Measurements from ENCODE around the gene CACNA2D2. TPM values are rescaled to one million over a fixed set of nuclear protein-coding genes. Genes with fewer than 3 reads are reported as not detected.
A peak's percentile ranks its signal among the peaks of the same experiment; 100 is the strongest.

CACNA2D2 gene
- total and polyA plus RNA-seq, 2 of the 13 experiments (the other 11 are each of a cell fraction or from before 2014, with no cell fraction given): not detected

- in situ Hi-C loops (cut with HindIII; ENCODE audit: extremely low pct_ligation_motif_present, low pct_unique_long_range_greater_than_20kb): no loop called here
- H3K36me3 ChIP-seq (replicated peaks in 1 of 2; ENCODE audit: control insufficient read depth in 1 of 2, insufficient read depth in 2 of 2, low read length in 2 of 2): peaks cover 9 to 40% of the 10 kb centered on the region in 2 experiments; a peak in 4 of 5 replicates
- CTCF ChIA-PET (ENCODE audit: low intra/inter-chr PET ratio, low total read pairs): no interaction called here
- no peak for TF ChIP-seq BHLHE40 (IDR thresholded peaks at IDR 0.05; ENCODE audit: low read length)
- peak; percentile 100 for TF ChIP-seq ZNF143 (CRISPR knock-in tag; IDR thresholded peaks at IDR 0.05)
- peak; percentile 89 for TF ChIP-seq ZBTB26 (CRISPR knock-in tag; IDR thresholded peaks at IDR 0.05; ENCODE audit: borderline replicate concordance)
- TF ChIP-seq ATF7 (IDR thresholded peaks at IDR 0.05): no peak
- no peak; the same call in 1 of the 2 replicates for TF ChIP-seq ATF7 (CRISPR knock-in tag; IDR thresholded peaks at IDR 0.05)
- peak; percentile 76; the same call in 1 of the 2 replicates for TF ChIP-seq ZNF263 (CRISPR knock-in tag; IDR thresholded peaks at IDR 0.05)
- peak; percentile 32; the same call in 1 of the 2 replicates for TF ChIP-seq RERE (CRISPR knock-in tag; IDR thresholded peaks at IDR 0.05; ENCODE audit: low read depth)
- peak; percentile 87 for TF ChIP-seq PITX1 (CRISPR knock-in tag; IDR thresholded peaks at IDR 0.05)
- no peak for TF ChIP-seq ZNF644 (CRISPR knock-in tag; IDR thresholded peaks at IDR 0.05; ENCODE audit: low read depth)
- peak; percentile 86; the same call in 1 of the 2 replicates for TF ChIP-seq ZNF704 (CRISPR knock-in tag; IDR thresholded peaks at IDR 0.05; ENCODE audit: borderline replicate concordance)
- TF ChIP-seq ZSCAN29 (CRISPR knock-in tag; conservative IDR thresholded peaks at IDR 0.05): peak; percentile 70; the same call in 1 of the 2 replicates
- TF ChIP-seq HMG20A (CRISPR knock-in tag; IDR thresholded peaks at IDR 0.05; ENCODE audit: borderline replicate concordance): no peak
- 0 out of 2 replicates have a peak, but pooled peaks have one; percentile 80 for TF ChIP-seq GPN1 (CRISPR knock-in tag; IDR thresholded peaks at IDR 0.05; ENCODE audit: borderline replicate concordance)
- TF ChIP-seq ZIK1 (CRISPR knock-in tag; IDR thresholded peaks at IDR 0.05; ENCODE audit: borderline replicate concordance, low read depth): peak; percentile 99
- TF ChIP-seq ATM (IDR thresholded peaks at IDR 0.05; ENCODE audit: borderline replicate concordance): no peak
- no peak for TF ChIP-seq EZH2 (conservative IDR thresholded peaks at IDR 0.05; ENCODE audit: low read depth, low read length)
Observed at GRCh38 chr3:50350527-50351322, 152.7 kb downstream of the CACNA2D2 start, which contains the start of the genes CYB561D2 and NPRL2. Gene CYB561D2 (plus strand): TSS chr3:50350862. CDS start chr3:50351434, 572 bp downstream. Gene NPRL2 (minus strand): TSS chr3:50350775. CDS start chr3:50350652, 123 bp downstream.

More at GRCh38 chr3:50350527-50351322, 152.7 kb downstream of the CACNA2D2 start, which contains the start of the genes CYB561D2 and NPRL2:
- intact Hi-C loops (cut with micrococcal nuclease; ENCODE audit: unreplicated experiment): no loop called here
- DNase-seq (ENCODE audit: low spot score): peak; percentile 90
- H3K9me3 ChIP-seq (ENCODE audit: low read length): no peaks in the 10 kb centered on the region
- ATAC-seq: peak; percentile 91
- FAIRE-seq: peak; percentile 83
- peak within 1 kb of the TSS; percentile 58 for H2AFZ ChIP-seq (ENCODE audit: low read length)
- H3K9ac ChIP-seq (ENCODE audit: insufficient read depth, low read depth, low read length): peak within 1 kb of the TSS; percentile 76
- H4K20me1 ChIP-seq (ENCODE audit: insufficient read depth, low read length): 0 out of 2 replicates have a peak, but pooled peaks cover 3% of the 10 kb centered on the region
- peak within 1 kb of the TSS; percentile 65 for H3K27ac ChIP-seq (ENCODE audit: extremely low read length, insufficient read depth, low read length)
- peak within 1 kb of the TSS; percentile 68 to 85 (median 77) for H3K4me3 ChIP-seq (replicated peaks in 1 of 3; ENCODE audit: insufficient read depth in 1 of 3, low read depth in 2 of 3, low read length in 3 of 3)
- H3K4me1 ChIP-seq (ENCODE audit: insufficient read depth, low read length): peaks cover 58% of the 10 kb centered on the region
- POLR2A ChIA-PET: interaction anchor here (0.8 to 2.7 kb wide), 14 partner anchors 8 to 268 kb away, joined by 3 to 60 read pairs (median 5); partner anchors contain the start of genes GNAI2, HEMK1, HYAL1 and HYAL3
- no peaks in the 10 kb centered on the region for H3K27me3 ChIP-seq (ENCODE audit: control insufficient read depth in 1 of 2, insufficient read depth in 2 of 2, low read length in 2 of 2)
- H3K79me2 ChIP-seq (ENCODE audit: insufficient read depth, low read length): peaks cover 16% of the 10 kb centered on the region
- no TSS peak for BruUV-seq (replicated peaks)
- H3K4me2 ChIP-seq (ENCODE audit: low read depth, low read length): peak within 1 kb of the TSS; percentile 99
- WGBS (ENCODE audit: low lambda C conversion rate): 2% methylated on average over 18 of the region's 64 CpGs

All from HepG2 (cell line).